Measurements from ENCODE around the gene ASAP3.

DNA sequence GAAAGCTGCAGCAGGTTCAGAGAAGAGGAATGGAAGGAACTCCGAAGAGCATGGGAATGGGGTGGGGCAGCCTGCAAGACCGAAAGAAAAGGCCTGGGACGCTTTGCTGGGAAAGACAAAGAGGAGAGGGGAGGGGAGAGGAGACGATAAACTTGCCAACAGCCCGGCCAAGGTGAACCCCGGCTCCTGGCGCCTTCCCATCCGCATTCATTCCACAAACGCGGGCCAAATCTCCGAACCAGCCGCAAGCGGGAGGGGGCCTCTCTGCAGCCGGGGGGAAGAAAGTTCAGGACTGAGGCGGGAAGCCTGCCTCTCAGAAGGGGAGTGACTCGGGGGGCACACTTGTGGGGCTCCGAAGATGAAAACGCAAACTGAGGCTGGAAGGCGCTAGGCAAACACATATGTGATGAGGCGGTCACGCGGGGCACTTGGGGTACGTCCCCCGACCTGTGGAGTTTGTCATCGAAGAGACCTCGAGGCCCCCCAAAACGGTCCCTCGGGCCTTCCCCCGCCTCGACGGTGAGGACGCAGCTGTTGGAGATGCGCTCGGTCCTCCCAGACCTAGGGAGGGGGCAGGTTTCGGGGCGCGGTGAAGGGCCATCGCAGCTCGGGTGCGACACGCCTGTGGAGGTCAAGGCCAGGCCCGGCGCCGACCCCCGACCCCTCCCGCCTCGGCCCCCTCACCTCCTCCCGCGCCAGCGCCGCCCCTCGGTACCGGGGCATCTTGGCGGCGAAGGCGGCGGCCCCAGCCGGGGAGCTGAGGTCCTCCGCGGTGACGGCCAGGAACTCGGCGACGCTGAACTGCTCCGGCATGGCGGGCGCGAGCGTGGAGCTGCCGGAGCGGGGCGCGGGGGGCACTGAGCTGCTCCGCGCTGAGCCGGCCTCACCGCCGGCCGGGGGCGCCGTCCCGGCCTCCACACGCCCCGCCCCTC is at the start of gene ASAP3:
- TF ChIP-seq CTCF (IDR thresholded peaks at IDR 0.05) (no peak), POLR2A (IDR thresholded peaks at IDR 0.05) (peak; percentile 64)
